IMR-90 (cell line): Measurements from ENCODE around the gene RGL1. TPM values are rescaled to one million over a fixed set of nuclear protein-coding genes. Genes with fewer than 3 reads are reported as not detected.

Source experiments
- ATAC-seq: fragments of 200-7000 bp; cut with Tn5 transposase; 2 replicates; pipeline ENCODE4 v1.9.1; 2020; ENCODE audit warnings: low read depth, mild to moderate bottlenecking, moderate library complexity
- BruUV-seq: library from RNA; stranded (reverse); fragments of 400-500 nt; replicated peaks from 2 replicates; lab custom pipeline; 2021; lab: Mats Ljungman, UMichigan
- CTCF ChIA-PET: fragments of 300-600 bp; formaldehyde crosslinking; extraction: SDS; loops from one replicate; lab custom pipeline; 2021; ENCODE audit warnings: antibody characterized with exemption; lab: Yijun Ruan, JAX
- POLR2A ChIA-PET: fragments of 300-600 bp; sonication (Branson Sonifier 250); formaldehyde crosslinking; loops from one replicate; lab custom pipeline; 2022; ENCODE audit warnings: antibody characterized with exemption; ENCODE audit not compliant: unreplicated experiment; lab: Charles Lee
- DNase-seq: peaks from one replicate; pipeline ENCODE4 v3.0.0; 2013
- H2AFZ ChIP-seq: replicated peaks from 2 replicates; pipeline ENCODE3; 2013; ENCODE audit warnings: low read length, mild to moderate bottlenecking; ENCODE audit not compliant: poor library complexity
- H2AK5ac ChIP-seq: 2 replicates; pipeline ENCODE4 v1.6.1; 2013; ENCODE audit warnings: low read depth, low read length, inconsistent platforms
- H2AK9ac ChIP-seq: replicated peaks from 2 replicates; pipeline ENCODE3; 2013; ENCODE audit warnings: mild to moderate bottlenecking, low read depth, low read length, moderate library complexity; ENCODE audit not compliant: poor library complexity
- H2BK120ac ChIP-seq: 2 replicates; pipeline ENCODE4 v1.6.1; 2013; ENCODE audit warnings: low read depth, low read length, inconsistent platforms
- H2BK15ac ChIP-seq: 3 replicates; pipeline ENCODE4 v1.6.1; 2013; ENCODE audit warnings: low read depth, low read length, inconsistent platforms
- H2BK20ac ChIP-seq: 2 replicates; pipeline ENCODE4 v1.6.1; 2013; ENCODE audit warnings: low read depth, mild to moderate bottlenecking, inconsistent platforms, low read length, moderate library complexity
- H2BK5ac ChIP-seq: 2 replicates; pipeline ENCODE4 v1.6.1; 2013; ENCODE audit warnings: mild to moderate bottlenecking, low read depth, low read length, inconsistent platforms; ENCODE audit not compliant: poor library complexity, severe bottlenecking
- H3K14ac ChIP-seq: replicated peaks from 2 replicates; pipeline ENCODE4 v1.6.1; 2013; ENCODE audit warnings: low read depth, low read length, inconsistent platforms
- H3K18ac ChIP-seq: 2 replicates; pipeline ENCODE4 v1.6.1; 2013; ENCODE audit warnings: low read depth, low read length, control low read depth
- H3K23ac ChIP-seq: 2 replicates; pipeline ENCODE4 v1.6.1; 2013; ENCODE audit warnings: low read depth, low read length, inconsistent platforms
- H3K27ac ChIP-seq: 2 replicates; pipeline ENCODE4 v1.5.1; 2013; ENCODE audit warnings: mild to moderate bottlenecking, control low read depth, low read length; ENCODE audit not compliant: insufficient read depth
- H3K27me3 ChIP-seq: 2 replicates; pipeline ENCODE4 v1.6.1; 2013; ENCODE audit warnings: low read length; ENCODE audit not compliant: control insufficient read depth, insufficient read depth
- H3K36me3 ChIP-seq: 2 replicates; pipeline ENCODE4 v1.6.1; 2013; ENCODE audit warnings: low read length, mixed read lengths; ENCODE audit not compliant: control insufficient read depth, insufficient read depth
- H3K4ac ChIP-seq: 2 replicates; pipeline ENCODE4 v1.6.1; 2013; ENCODE audit warnings: low read depth, low read length, inconsistent platforms
- H3K4me1 ChIP-seq: 2 replicates; pipeline ENCODE4 v1.6.1; 2013; ENCODE audit warnings: low read length, mixed read lengths; ENCODE audit not compliant: control insufficient read depth, insufficient read depth
- H3K4me2 ChIP-seq: 2 replicates; pipeline ENCODE4 v1.6.1; 2013; ENCODE audit warnings: low read depth, mild to moderate bottlenecking, control low read depth, low read length, moderate library complexity
- H3K4me3 ChIP-seq: 2 replicates; pipeline ENCODE4 v1.5.1; 2013; ENCODE audit warnings: low read depth, mild to moderate bottlenecking, control low read depth, low read length, moderate library complexity; ENCODE audit not compliant: insufficient read depth
- H3K56ac ChIP-seq: 2 replicates; pipeline ENCODE4 v1.6.1; 2013; ENCODE audit warnings: low read length, inconsistent platforms; ENCODE audit not compliant: insufficient read depth; ENCODE audit errors: extremely low read depth
- H3K79me1 ChIP-seq, 2 experiments: 2 replicates each; pipeline ENCODE4 v1.6.1; 2013; ENCODE audit warnings: low read length in 2 of 2, inconsistent platforms in 1 of 2, low read depth in 1 of 2
- H3K9ac ChIP-seq: 2 replicates; pipeline ENCODE4 v1.6.1; 2013; ENCODE audit warnings: low read depth, low read length, control low read depth
- H3K9me1 ChIP-seq: 2 replicates; pipeline ENCODE4 v1.6.1; 2013; ENCODE audit warnings: low read length, inconsistent platforms; ENCODE audit not compliant: insufficient read depth
- H3K9me3 ChIP-seq: 2 replicates; pipeline ENCODE4 v1.6.1; 2013; ENCODE audit warnings: low read length; ENCODE audit not compliant: control insufficient read depth, insufficient read depth
- H4K20me1 ChIP-seq: 2 replicates; pipeline ENCODE4 v1.6.1; 2013; ENCODE audit warnings: low read length, inconsistent platforms; ENCODE audit not compliant: insufficient read depth
- H4K5ac ChIP-seq: 2 replicates; pipeline ENCODE4 v1.6.1; 2013; ENCODE audit warnings: mild to moderate bottlenecking, low read depth, low read length, control low read depth
- H4K8ac ChIP-seq, 2 experiments: 2 replicates each; pipeline ENCODE4 v1.6.1; 2013; ENCODE audit warnings: low read depth in 2 of 2, low read length in 2 of 2, control low read depth in 1 of 2, inconsistent platforms in 1 of 2
- H4K91ac ChIP-seq: 2 replicates; pipeline ENCODE4 v1.6.1; 2013; ENCODE audit warnings: low read depth, low read length, inconsistent platforms; ENCODE audit not compliant: insufficient read depth
- BHLHE40 ChIP-seq: fragments of 150-350 bp; IDR thresholded peaks from 2 replicates; pipeline ENCODE4 v1.6.1; 2016; ENCODE audit warnings: mild to moderate bottlenecking, low read depth, low read length
- CHD1 ChIP-seq: IDR thresholded peaks from 2 replicates; pipeline ENCODE4 v1.6.1; 2012; ENCODE audit warnings: low read depth, low read length, improper control_type of control experiment
- FOS ChIP-seq: fragments of 150-350 bp; IDR thresholded peaks from 2 replicates; pipeline ENCODE4 v1.6.1; 2016; ENCODE audit warnings: low read depth, low read length
- RAD21 ChIP-seq: IDR thresholded peaks from 2 replicates; pipeline ENCODE4 v1.6.1; 2012; ENCODE audit warnings: low read length, improper control_type of control experiment
- WGBS, 2 experiments: methylation state at CpG; one replicate each; pipeline versions ENCODE4 v1.1.5 to v1.1.7; 2013; ENCODE audit warnings: missing lambda C conversion rate in 2 of 2; ENCODE audit not compliant: insufficient read length in 1 of 2; ENCODE audit errors: extremely low coverage in 2 of 2; 5-methylcytosine and 5-hydroxymethylcytosine counted together
- dilution Hi-C: fragments of 300-500 bp; cut with HindIII; formaldehyde crosslinking; loops from one replicate; pipeline ENCODE4 v1.14.3; 2018; ENCODE audit warnings: low sequenced_read_pairs; ENCODE audit not compliant: unreplicated experiment
- in situ Hi-C: fragments of 300-500 bp; cut with MboI; formaldehyde crosslinking; loops from 3 replicates; pipeline ENCODE4 v1.14.3; 2019; ENCODE audit warnings: low sequenced_read_pairs, inconsistent platforms, mixed read lengths
- intact Hi-C: fragments of 100-400 bp; cut with micrococcal nuclease; formaldehyde crosslinking; loops from 2 replicates; pipeline ENCODE4 v1.10.0; 2022
- polyA plus RNA-seq, 3 experiments: library from polyadenylated mRNA; depleted of rRNA; stranded (reverse); fragments of >200 nt; gene quantifications; 2 replicates each; pipeline ENCODE4 v1.2.3, GENCODE V29; 2012; ENCODE audit warnings: low replicate concordance in 1 of 3
- total RNA-seq: library from RNA; depleted of rRNA; stranded (reverse); fragments of >200 nt; gene quantifications from 2 replicates; pipeline ENCODE4 v1.2.3, GENCODE V29; 2012

Gene RGL1
- total and polyA plus RNA-seq, 2 of the 4 experiments (the other 2 are of a cell fraction): 4.7 to 7.5 TPM

DNA sequence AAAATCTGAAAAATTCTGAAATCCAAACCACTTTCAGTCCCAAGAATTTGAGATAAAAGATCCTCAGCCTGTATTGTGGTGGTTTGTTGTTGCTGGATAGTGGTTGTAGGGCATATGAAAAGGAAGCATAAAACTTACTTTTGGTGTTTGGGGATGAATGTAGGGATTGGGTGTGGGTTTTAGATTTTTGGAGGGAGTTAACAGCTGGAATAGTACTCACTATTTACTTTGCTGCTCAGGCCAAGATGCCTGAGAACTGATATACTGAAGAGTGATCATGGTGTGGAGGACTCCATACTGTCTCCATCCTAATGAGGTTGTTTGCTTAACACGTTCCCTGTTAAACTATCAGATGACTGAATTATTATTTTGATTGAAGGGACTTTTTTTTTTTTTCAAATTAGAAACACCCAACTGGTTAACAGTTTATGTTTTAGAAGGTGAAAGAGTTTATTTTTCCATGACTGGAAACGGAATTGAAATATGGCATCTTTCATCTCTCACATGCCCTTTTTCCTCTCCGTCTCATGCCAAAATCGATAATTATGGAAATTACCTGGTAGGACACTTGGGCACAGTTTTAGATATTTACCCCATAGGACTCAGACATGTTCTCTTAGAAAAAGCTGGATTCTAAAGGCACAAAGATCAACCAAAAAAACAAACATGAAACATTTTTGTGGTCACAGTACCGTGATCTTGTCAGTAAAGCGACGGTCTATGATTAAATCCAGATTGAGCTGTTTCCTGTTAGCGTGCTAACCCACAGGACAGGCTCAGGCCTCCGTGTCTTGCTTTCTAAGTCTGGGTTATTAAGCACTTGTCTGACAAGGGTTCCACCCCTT is 37.3 kb downstream of the RGL1 start:
- Histone ChIP-seq H3K4me3 (no peak overlapping the region), H3K27ac (peak overlapping the region; percentile 52; the same call in 1 of the 2 replicates), H3K9ac (no peak overlapping the region), H3K4me2 (peak overlapping the region; percentile 86), H3K79me1 (peaks cover 0 to 28% of the 10 kb centered on the region in 2 experiments; a peak in 2 of 4 replicates), H3K56ac (no peak overlapping the region), H2AFZ (no peak overlapping the region), H4K20me1 (no peaks in the 10 kb centered on the region), H4K91ac (peak overlapping the region; percentile 15; the same call in 1 of the 2 replicates), H2BK15ac (0 out of 3 replicates have a peak overlapping the region, but pooled peaks have one; percentile 4), H2BK120ac (peak overlapping the region; percentile 78), H3K36me3 (no peaks in the 10 kb centered on the region), H3K14ac (peak overlapping the region; percentile 36; the same call in 1 of the 2 replicates), H3K23ac (peak overlapping the region; percentile 37; the same call in 1 of the 2 replicates), H2AK5ac (0 out of 2 replicates have a peak overlapping the region, but pooled peaks have one; percentile 38), H2BK20ac (peak overlapping the region; percentile 78), H3K9me3 (no peaks in the 10 kb centered on the region), H3K27me3 (no peaks in the 10 kb centered on the region), H2BK5ac (peak overlapping the region; percentile 70), H3K4me1 (peaks cover 13% of the 10 kb centered on the region), H3K9me1 (peaks cover 7% of the 10 kb centered on the region), H3K18ac (peak overlapping the region; percentile 67; the same call in 1 of the 2 replicates), H2AK9ac (no peak overlapping the region), H3K4ac (peak overlapping the region; percentile 24; the same call in 1 of the 2 replicates), H4K5ac (no peak overlapping the region; the same call in 1 of the 2 replicates), H4K8ac (peak overlapping the region in 1 of 2 experiments; percentile 37; a peak in 2 of 4 replicates)
- dilution Hi-C loops: no loop called here
- DNase-seq (peak; percentile 97), ATAC-seq (peak; percentile 91)
- intact Hi-C loops: no loop called here
- CTCF ChIA-PET: interaction anchor here (0.5 to 1.2 kb wide), 3 partner anchors 9 to 76 kb away, joined by 3 to 4 read pairs (median 3); no protein-coding TSS in a partner anchor
- BruUV-seq: no TSS peak
- WGBS, 2 experiments: no CpG with 5 or more reads among the region's 9 CpGs
- POLR2A ChIA-PET: interaction anchor here (0.7 kb wide), 1 partner anchor 244 kb away, joined by 12 read pairs; no protein-coding TSS in a partner anchor
- in situ Hi-C loops: no loop called here
- TF ChIP-seq RAD21 (no peak), CHD1 (no peak), BHLHE40 (peak; percentile 52; the same call in 1 of the 2 replicates), FOS (0 out of 2 replicates have a peak, but pooled peaks have one; percentile 28)
